LNCAP (cell line): ENCODE measurements around the gene PPARD.

Experiments used
- TF ChIP-seq, protein P1 (sequence below): fragments of 450-650 bp; IDR thresholded peaks from 2 replicates; pipeline ENCODE4 v1.5.1; 2017; ENCODE audit warnings: mild to moderate bottlenecking

Gene PPARD

DNA sequence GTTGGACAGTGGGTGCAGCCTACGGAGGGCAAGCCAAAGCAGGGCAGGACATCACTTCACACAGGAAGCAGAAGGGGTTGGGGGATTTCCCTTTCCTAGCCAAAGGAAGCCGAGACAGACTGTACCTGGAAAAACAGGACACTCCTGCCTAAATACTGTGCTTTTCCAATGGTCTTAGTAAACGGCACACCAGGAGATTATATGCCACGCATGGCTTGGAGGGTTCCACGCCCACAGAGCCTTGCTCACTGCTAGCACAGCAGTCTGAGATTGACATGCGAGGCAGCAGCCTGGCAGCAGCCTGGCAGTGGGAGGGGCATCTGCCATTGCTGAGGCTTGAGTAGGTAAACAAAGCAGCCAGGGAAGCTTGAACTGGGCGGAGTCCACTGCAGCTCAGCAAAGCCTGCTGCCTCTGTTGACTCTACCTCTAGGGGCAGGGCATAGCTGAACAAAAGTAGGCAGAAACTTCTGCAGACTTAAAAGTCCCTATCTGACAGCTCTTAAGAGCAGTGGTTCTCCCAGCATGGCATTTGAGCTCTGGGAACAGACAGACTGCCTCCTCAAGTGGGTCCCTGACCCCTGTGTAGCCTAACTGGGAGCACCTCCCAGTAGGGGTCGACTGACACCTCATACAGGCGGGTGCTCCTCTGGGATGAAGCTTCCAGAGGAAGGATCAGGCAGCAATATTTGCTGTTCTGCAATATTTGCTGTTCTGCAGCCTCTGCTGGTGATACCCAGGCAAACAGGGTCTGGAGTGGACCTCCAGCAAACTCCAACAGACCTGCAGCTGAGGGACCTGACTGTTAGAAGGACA lies 10.1 kb upstream of the PPARD start:
- TF ChIP-seq, protein P1, sequence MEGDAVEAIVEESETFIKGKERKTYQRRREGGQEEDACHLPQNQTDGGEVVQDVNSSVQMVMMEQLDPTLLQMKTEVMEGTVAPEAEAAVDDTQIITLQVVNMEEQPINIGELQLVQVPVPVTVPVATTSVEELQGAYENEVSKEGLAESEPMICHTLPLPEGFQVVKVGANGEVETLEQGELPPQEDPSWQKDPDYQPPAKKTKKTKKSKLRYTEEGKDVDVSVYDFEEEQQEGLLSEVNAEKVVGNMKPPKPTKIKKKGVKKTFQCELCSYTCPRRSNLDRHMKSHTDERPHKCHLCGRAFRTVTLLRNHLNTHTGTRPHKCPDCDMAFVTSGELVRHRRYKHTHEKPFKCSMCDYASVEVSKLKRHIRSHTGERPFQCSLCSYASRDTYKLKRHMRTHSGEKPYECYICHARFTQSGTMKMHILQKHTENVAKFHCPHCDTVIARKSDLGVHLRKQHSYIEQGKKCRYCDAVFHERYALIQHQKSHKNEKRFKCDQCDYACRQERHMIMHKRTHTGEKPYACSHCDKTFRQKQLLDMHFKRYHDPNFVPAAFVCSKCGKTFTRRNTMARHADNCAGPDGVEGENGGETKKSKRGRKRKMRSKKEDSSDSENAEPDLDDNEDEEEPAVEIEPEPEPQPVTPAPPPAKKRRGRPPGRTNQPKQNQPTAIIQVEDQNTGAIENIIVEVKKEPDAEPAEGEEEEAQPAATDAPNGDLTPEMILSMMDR: peak; percentile 30; the same call in 1 of the 2 replicates

DNA sequence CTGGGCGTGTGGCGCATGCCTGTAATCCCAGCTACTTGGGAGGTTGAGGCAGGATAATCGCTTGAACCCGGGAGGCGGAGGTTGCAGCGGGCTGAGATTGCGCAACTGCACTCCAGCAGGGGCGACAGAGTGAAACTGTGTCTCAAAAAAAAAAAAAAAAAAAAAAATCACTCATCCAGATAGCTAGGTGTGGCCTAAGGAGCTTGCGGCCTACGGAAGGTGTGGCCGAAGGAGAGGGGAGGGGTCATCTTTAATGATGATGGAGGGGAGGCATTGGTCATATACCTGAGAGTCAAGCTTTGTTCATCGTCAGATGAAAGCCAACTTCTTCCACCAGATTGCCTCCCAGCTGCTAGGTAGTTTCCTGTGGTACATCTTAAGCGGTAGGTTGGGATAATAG lies 801 bp upstream of the PPARD start:
- TF ChIP-seq, protein P1: no peak

DNA sequence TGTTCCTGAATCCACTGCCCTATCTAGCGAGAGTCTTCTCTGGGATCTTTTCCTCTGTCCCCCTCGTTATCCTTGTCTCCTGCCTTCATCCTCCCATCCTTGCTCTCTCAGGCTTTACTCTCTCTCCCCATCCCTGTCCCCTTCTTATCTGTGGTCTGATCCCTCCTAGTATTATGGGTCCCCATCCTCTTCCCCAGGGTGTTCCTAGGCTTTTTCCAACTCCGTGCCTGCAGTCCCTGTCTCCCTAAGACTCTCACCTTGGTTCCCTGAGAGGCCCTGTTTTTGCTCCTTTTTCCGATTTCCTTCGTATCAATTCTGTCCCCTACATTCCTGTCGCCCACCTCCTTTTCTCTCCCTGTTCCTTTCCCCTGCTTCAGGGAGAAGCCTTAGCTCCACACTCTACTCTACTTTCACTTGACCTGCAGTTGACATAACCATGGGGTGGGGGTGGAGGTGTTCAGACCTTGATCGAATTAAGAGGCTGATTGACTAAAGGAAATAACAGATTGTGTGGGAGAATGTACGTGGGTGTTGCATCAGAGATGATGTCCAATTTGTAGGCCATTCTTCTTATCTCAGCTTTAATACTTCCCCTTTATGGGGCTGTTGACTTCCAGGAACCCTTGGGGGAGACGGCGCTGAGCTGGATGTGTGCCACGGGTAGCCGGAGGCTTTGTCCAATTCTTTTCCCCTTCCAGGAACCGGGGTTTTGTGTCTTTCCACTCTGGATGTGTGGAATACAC lies 905 bp downstream of the PPARD start:
- TF ChIP-seq, protein P1: no peak

DNA sequence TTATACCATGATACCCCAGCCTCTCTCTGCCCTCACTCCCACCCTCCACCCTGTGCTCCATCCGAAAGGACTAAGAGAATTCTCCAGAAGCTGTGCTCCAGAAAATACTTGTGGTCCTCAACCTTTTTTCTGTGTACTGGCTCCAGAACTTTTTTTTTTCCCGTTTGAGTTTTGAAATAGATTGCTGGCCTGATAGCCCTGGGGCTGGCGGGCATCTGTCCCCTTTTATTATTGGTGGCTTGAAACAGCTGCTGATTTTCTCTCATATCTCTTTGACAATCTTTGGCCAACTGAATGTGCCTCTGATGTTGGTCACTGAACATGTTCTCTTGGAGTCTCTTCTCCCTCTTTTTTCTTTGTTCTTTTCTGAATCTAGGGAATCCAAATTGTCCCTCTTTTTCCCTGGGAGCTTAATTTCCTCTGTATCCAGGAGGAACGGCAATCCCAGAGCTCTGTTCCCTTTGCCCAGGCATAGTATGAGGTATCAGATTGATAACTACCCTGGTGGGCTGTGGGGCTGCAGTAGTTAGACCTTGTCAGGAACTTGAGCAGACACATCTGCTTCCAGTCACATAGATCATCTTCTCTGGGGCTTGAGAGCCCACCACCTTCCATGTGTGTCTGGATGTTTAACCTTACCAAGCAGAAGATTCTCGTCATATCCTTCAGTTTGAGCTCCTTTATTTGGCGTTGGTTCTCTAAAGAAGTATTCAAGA lies 1.6 kb downstream of the PPARD start:
- TF ChIP-seq, protein P1: no peak

DNA sequence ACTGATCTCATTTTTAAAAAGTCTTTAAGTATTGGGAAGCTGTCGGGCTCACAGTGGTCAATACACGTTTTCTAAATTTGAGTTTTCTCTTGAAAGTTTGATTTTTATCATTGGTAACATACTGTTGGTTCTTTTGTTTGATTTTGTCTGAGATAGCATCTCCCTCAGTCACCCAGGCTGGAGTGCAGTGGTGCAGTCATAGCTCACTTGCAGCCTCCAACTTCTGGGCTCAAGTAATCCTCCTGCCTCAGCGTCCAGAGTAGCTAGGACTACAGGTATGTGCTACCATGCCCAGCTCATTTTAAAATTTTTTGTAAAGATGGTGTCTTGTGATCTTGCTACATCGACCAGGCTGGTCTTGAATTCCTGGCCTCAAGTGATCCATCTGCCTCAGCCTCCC lies 9.1 kb downstream of the PPARD start:
- TF ChIP-seq, protein P1: no peak

DNA sequence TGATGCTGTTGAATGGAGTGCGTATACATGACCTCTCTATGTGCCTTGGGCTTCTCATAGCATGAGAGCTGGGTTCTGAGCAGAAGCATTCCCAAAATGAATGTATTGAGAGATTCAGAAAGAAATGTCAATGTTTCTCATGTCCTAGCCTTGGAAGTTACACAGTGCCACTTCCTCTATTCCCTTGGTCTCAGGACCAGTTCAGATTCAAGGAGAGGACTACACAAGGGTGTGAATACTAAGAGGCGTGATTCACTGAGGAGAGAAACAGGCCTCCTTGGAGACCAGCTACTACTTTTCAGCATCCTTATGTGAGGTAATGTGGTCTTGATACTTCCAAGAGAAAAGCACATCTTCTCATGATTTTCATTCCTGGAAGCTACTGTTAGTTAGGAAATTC lies 10.4 kb downstream of the PPARD start:
- TF ChIP-seq, protein P1: no peak

DNA sequence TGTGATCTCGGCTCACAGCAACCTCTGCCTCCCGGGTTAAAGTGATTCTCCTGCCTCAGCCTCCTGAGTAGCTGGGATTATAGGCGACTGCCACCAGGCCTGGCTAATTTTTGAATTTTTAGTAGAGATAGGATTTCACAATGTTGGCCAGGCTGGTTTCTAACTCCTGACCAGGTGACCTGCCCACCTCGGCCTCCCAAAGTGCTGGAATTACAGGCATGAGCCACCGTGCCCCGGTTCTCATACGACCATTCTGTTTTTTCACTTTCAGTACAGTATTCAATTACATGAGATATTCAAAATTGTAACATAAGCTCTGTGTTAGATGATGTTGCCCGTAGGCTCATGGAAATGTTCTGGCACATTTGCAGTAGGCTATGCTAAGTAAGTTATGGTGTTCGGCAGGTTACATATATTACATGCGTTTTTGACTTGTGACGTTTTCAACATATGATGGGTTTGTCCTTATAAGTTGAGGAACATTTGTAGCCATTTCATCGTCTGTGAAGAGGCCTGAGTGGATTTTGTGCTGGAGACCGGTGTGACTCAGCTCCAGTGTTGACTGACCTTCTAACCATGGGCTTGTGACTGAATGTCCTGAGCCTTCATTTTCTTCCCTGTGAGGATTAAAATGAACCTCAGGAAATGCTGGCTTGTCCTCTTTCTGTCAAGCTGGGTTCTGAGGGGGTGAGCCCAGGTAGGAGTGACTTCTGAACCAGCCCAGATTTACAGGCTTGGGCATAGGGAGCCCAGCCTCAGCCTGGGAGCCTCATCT lies 12.2 kb downstream of the PPARD start:
- TF ChIP-seq, protein P1: no peak
